Measurements from ENCODE around the gene C5.

C5 gene

GRCh38 chr9:120922404-120923195, 127.5 kb downstream of the C5 start:
- DNase-seq = no peak

- no peak for DNase-seq
These were observed 128.4 kb downstream of the C5 start for GRCh38 chr9:120921661-120922181.

DNA sequence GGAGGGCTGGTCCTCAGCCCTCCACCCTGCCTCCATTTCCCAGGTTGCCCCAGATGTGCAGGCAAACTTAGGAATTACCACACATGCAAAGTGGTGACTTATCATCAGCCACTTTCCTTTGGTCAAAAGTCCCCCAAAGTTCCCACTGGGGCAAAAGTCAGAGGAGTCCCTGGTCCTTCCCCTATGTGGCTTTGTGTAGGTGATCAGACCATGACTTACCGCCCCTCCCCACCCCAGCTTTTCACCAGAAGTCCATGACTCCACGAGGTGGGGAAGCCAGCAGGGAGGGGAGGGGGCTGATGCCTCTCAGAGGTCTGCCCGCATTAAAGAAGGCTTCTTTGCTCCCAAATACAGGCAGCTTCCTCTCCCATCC, 129.3 kb downstream of the C5 start:
- no peak for DNase-seq

GRCh38 chr9:120919843-120920805, 130.0 kb downstream of the C5 start:
- no peak for DNase-seq

DNA sequence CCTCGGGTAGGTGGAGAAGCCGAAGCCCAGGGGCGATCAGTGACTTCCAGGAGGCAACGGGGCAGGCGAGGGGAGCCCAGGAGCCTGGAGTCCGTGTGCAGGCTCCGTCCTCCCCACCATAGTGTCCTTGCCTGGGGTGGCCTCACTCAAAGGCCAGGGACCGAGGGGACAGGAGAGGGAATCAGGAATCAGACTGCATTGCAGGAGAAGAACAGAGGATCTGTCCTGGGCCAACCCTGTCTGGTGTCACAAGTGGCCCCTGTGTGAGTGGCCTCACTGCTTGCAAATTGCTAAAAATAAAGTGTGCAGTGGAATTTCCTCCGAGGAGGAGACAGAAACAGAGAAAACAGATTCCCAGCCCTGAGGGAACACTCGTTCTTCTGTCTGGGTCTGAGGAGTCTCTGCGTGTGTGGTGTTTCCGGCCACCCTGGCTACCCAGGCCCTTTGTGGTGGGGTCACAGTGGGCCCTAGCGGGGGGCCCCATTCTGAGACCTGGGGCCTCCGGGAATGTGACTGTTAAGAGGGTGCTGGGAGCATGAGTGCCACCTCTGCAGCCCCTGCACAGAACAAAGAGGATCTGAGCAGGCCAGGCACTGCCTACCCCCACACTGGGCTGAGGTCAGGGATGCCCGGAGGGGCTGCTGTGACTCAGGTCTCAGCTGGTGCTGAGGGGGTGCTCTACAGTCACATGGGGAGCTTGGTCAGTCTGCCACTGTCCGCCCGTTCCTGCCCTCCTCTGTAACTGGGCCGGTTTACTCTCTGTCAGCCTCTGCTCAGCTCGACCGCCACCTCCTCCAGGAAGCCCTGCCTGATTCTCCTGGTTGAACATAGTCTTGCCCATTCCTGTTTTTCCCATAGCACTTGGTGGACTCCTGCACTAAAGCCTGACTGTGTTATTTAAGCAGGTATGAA, 130.9 kb downstream of the C5 start:
- no peak for DNase-seq

DNA sequence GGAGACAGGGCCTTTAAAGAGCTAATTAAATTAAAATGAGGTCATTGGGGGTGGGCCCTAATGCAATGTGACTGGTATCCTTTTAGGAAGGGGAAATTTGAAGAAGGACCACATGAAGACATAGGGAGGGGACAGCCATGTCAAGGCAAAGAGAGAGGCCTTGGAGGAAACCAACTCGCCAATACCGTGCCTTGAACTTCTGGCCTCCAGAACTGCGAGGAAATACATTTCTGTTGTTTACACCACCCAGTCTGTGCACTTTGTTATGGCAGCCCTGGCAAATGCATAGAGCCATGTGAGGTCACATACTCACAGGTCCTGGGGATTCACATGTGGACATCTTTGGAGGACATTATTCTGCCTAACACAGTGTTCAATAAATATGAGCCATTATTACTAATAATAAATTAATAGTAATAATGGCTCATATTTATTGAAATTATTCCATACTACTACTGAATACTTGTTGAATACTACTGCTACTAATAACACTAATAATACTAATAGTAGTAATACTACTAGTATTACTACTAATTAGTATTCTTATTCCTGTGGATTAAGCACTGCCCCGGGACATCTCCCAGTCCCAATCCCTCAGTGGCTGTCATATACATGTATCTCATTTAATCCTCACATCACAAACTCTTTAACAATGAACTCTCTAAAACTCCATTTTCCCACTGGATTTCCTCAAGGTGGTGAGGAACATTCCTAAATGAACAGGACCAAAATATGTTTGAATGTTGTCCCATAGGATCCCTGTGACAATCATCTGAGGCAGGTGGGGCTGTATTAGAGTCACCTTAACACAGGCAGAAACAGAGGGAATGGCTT, 131.9 kb downstream of the C5 start:
- no peak for DNase-seq

- no peak for DNase-seq
These were observed 132.8 kb downstream of the C5 start for GRCh38 chr9:120916991-120917880.

- DNase-seq = no peak
These were observed 133.5 kb downstream of the C5 start for GRCh38 chr9:120916588-120916987.

GRCh38 chr9:120915854-120916470, 134.1 kb downstream of the C5 start:
- peak; percentile 66 for DNase-seq

- no peak for DNase-seq
These were observed 135.1 kb downstream of the C5 start for GRCh38 chr9:120914953-120915352.

GRCh38 chr9:120914396-120914795, 135.7 kb downstream of the C5 start:
- DNase-seq = no peak

DNA sequence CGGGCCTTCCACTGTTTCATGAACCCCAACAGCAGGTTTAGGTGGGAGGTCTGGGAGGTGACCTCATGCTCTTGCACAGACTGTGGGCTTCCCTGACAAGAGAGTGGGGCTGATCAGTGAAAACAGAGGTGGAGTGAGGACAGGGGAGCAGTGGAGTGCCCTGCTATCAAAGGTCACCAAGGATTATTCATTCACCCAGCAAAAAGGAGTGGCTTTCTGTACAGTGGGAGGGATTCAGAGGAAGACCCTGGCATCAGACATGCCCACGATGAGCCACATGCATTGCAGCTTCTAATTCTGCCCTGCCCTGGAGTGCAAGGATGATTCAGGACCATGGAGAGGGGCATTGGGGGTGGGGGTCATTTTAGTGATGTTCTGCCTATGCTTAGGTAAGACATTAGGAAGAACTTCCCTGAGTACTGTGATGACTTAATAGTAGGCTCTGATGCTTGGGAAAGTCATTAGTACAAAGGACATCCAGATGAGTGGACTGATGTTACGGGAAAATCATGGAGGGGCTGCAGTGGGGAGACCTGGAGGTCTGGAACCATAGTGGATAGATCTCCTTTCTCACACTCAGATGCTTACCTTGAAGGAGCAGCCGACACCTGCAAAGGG, 136.3 kb downstream of the C5 start:
- DNase-seq = peak; percentile 62

DNA sequence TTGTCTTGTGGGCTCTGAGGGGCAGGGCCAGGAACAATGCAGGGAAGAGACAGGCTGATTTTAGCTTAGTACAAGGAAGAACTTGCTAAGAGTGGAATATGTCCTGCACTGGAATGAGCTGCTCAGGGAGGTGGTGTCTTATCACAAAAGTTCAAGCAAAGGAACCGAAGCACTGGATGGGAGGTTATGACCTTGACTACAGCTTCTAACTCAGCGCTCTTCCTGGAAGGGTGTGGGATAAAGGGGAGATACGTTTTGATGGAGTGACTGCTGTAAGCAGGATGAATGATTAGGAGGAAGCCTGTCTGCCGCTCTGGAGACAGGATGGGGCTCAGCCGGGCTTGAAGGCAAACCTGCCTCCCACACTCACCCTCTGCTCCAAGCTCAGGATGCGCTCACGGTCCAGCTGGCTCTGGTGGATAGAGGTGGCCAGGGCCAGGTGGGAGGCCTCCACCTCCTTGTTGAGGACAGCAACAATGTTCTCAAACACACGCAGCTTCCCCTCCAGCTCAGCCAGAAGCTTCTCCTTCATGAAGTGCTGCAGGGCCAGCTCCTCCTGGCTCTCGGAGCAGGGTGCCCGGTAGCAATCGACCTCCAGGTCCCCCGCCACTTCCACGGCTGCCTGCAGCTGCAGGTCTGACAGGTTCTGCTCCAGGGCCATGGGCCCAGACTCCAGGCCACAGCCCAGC, 137.0 kb downstream of the C5 start:
- no peak for DNase-seq

GRCh38 chr9:120911295-120911837, 138.7 kb downstream of the C5 start:
- no peak for DNase-seq

DNA sequence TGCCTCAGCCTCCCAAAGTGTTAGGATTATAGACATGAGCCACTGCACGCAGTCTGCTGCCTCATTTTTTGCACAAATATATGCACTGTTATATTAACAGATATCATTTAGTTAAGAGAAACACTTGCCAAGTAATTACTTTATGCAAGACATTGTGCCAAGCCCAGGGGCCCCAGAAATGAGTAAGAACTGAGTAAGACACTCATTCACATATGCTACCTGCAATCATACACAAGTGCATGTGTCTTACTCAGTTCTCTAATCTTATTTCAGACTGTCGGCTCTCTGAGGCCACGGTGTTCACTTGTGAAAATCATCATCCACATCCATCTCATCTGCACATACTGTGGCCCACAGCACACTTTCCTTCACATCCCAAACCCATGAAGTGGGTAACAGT, 139.4 kb downstream of the C5 start:
- no peak for DNase-seq

GRCh38 chr9:120909904-120910303, 140.2 kb downstream of the C5 start:
- DNase-seq = peak; percentile 58

GRCh38 chr9:120905315-120906164, 144.5 kb downstream of the C5 start:
- DNase-seq = no peak

DNA sequence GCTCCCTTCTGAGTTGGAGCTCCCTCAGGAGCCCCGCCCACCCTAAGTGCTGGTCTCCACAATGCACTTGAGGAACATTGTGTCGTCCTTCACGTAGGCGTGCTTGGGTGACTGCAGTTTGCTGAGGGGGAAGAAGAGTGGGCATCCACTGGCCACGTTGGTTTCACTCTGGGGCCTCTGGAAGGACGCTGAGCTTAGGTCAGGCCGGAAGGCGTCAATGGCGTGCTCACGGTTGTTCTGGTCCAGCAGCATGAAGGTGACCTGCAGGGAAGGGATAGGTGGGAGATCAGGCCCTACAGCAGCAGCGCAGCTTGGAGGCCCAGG, 145.1 kb downstream of the C5 start:
- no peak for DNase-seq

All from activated CD4-positive, alpha-beta T cell treated with anti-CD3 and anti-CD28 coated beads for 48 hours (primary cell).